Neuronal stem cell (in vitro differentiated cells): Measurements from ENCODE around the gene RTTN.

Source experiments
- DNase-seq: peaks from one replicate; pipeline ENCODE4 v3.0.0-alpha.2; 2013; ENCODE audit warnings: low spot score
- H2AFZ ChIP-seq: one replicate; pipeline ENCODE4 v1.6.1; 2013; ENCODE audit warnings: mild to moderate bottlenecking, low read length, inconsistent platforms
- H2AK5ac ChIP-seq: 2 replicates; pipeline ENCODE4 v1.6.1; 2013; ENCODE audit warnings: low read depth, mild to moderate bottlenecking, inconsistent platforms, low read length, moderate library complexity, mixed read lengths
- H2BK120ac ChIP-seq: 2 replicates; pipeline ENCODE4 v1.6.1; 2013; ENCODE audit warnings: low read depth, mild to moderate bottlenecking, inconsistent platforms, low read length, moderate library complexity, mixed read lengths
- H2BK12ac ChIP-seq: one replicate; pipeline ENCODE4 v1.6.1; 2013; ENCODE audit warnings: low read length, inconsistent platforms
- H2BK15ac ChIP-seq: 2 replicates; pipeline ENCODE4 v1.6.1; 2013; ENCODE audit warnings: mild to moderate bottlenecking, low read length, inconsistent platforms, mixed read lengths
- H2BK5ac ChIP-seq: one replicate; pipeline ENCODE4 v1.6.1; 2013; ENCODE audit warnings: inconsistent platforms, mild to moderate bottlenecking, low read length, moderate library complexity
- H3K14ac ChIP-seq: one replicate; pipeline ENCODE4 v1.6.1; 2013; ENCODE audit warnings: low read length, inconsistent platforms
- H3K18ac ChIP-seq: 2 replicates; pipeline ENCODE4 v1.6.1; 2013; ENCODE audit warnings: low read length, inconsistent platforms
- H3K23ac ChIP-seq: 2 replicates; pipeline ENCODE4 v1.6.1; 2013; ENCODE audit warnings: low read depth, mild to moderate bottlenecking, mixed read lengths, low read length, inconsistent platforms; ENCODE audit not compliant: poor library complexity
- H3K27ac ChIP-seq: replicated peaks from 3 replicates; pipeline ENCODE4 v1.5.1; 2013; ENCODE audit warnings: low read length, inconsistent platforms
- H3K27me3 ChIP-seq, 3 experiments: 2 replicates each; pipeline ENCODE4 v1.6.1; 2013; ENCODE audit warnings: low read length in 3 of 3, mild to moderate bottlenecking in 2 of 3, inconsistent platforms in 1 of 3, low read depth in 1 of 3, mixed read lengths in 1 of 3, moderate library complexity in 1 of 3; ENCODE audit not compliant: control insufficient read depth in 3 of 3, insufficient read depth in 3 of 3
- H3K36me3 ChIP-seq, 2 donors: replicated peaks in 1 of 2; 2 replicates each; pipeline ENCODE4 v1.6.1; 2013; ENCODE audit warnings: low read length in 2 of 2; ENCODE audit not compliant: control insufficient read depth in 2 of 2, insufficient read depth in 2 of 2
- H3K4ac ChIP-seq: 2 replicates; pipeline ENCODE4 v1.6.1; 2013; ENCODE audit warnings: inconsistent platforms, mild to moderate bottlenecking, low read length, moderate library complexity
- H3K4me1 ChIP-seq, 2 donors: 1 replicate in 1 of 2; 2 replicates in 1 of 2; pipeline ENCODE4 v1.6.1; 2013; ENCODE audit warnings: low read length in 2 of 2, low read depth in 1 of 2; ENCODE audit not compliant: control insufficient read depth in 2 of 2, insufficient read depth in 1 of 2
- H3K4me2 ChIP-seq: one replicate; pipeline ENCODE4 v1.6.1; 2013; ENCODE audit warnings: mild to moderate bottlenecking, low read length, inconsistent platforms; ENCODE audit not compliant: insufficient read depth, poor library complexity, severe bottlenecking
- H3K4me3 ChIP-seq, 2 donors: 2 replicates each; pipeline ENCODE4 v1.5.1; 2013; ENCODE audit warnings: low read length in 2 of 2, mild to moderate bottlenecking in 2 of 2, inconsistent platforms in 1 of 2, moderate library complexity in 1 of 2
- H3K79me1 ChIP-seq: one replicate; pipeline ENCODE4 v1.6.1; 2013; ENCODE audit warnings: low read depth, mild to moderate bottlenecking, inconsistent platforms, low read length, moderate library complexity
- H3K9ac ChIP-seq: one replicate; pipeline ENCODE4 v1.6.1; 2013; ENCODE audit warnings: mild to moderate bottlenecking, low read depth, low read length, inconsistent platforms; ENCODE audit not compliant: poor library complexity
- H3K9me3 ChIP-seq, 2 donors: replicated peaks in 1 of 2; 2 replicates each; pipeline versions ENCODE3 to v1.6.1; 2013; ENCODE audit warnings: low read length in 2 of 2, mild to moderate bottlenecking in 2 of 2, inconsistent platforms in 1 of 2, low read depth in 1 of 2, mixed read lengths in 1 of 2, moderate library complexity in 1 of 2; ENCODE audit not compliant: control insufficient read depth in 2 of 2, insufficient read depth in 1 of 2
- H4K8ac ChIP-seq: one replicate; pipeline ENCODE4 v1.6.1; 2013; ENCODE audit warnings: low read depth, mild to moderate bottlenecking, inconsistent platforms, low read length, moderate library complexity
- H4K91ac ChIP-seq: one replicate; pipeline ENCODE4 v1.6.1; 2013; ENCODE audit warnings: low read length, low read depth, mild to moderate bottlenecking, inconsistent platforms; ENCODE audit not compliant: poor library complexity
- WGBS, 2 donors: extraction: QIAGEN DNeasy Blood & Tissue Kit; methylation state at CpG; one replicate each; pipeline ENCODE4 v1.1.7; 2013; ENCODE audit warnings: missing lambda C conversion rate in 2 of 2, mixed read lengths in 1 of 2; ENCODE audit not compliant: insufficient read length in 2 of 2, insufficient replicate concordance in 1 of 2; ENCODE audit errors: extremely low coverage in 2 of 2; 5-methylcytosine and 5-hydroxymethylcytosine counted together

Gene RTTN

DNA sequence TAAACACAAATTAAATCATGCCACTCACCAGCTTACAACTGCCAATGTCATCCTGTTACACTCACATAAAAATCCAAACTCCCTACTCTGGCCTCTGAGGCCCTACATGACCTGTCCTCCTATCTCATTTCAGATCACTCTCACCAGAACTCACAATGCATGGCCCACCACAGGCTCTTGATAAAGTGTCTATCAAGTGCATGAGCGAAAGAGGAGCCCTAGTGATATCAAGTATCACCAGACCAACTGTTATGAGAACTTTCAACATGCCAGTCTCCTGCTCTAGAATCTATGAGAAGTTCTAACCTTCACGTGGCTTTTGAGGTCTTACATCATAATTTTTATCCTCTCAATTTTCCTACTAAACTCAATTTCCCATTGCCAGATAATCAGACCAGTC, 181.4 kb downstream of the RTTN start:
- DNase-seq: no peak
- H2BK5ac ChIP-seq: no peak overlapping the region
- peaks cover 6 to 73% of the 10 kb centered on the region in 2 donors for H3K36me3 ChIP-seq
- H2AK5ac ChIP-seq: no peak overlapping the region
- H3K4me1 ChIP-seq: no peaks in the 10 kb centered on the region
- H4K8ac ChIP-seq: no peak overlapping the region
- H3K4me2 ChIP-seq: no peak overlapping the region
- H3K4me3 ChIP-seq: no peak overlapping the region
- H3K4ac ChIP-seq: no peak overlapping the region
- H3K79me1 ChIP-seq: no peaks in the 10 kb centered on the region
- no CpG with 5 or more reads among the region's 2 CpGs for whole genome bisulfite sequencing, 2 donors
- H4K91ac ChIP-seq: no peak overlapping the region
- H3K9me3 ChIP-seq: no peaks in the 10 kb centered on the region
- H2BK12ac ChIP-seq: no peak overlapping the region
- H2BK15ac ChIP-seq: no peak overlapping the region
- no peak overlapping the region for H3K18ac ChIP-seq
- no peak overlapping the region for H2AFZ ChIP-seq
- no peak overlapping the region for H3K9ac ChIP-seq
- no peak overlapping the region for H3K23ac ChIP-seq
- no peak overlapping the region for H3K14ac ChIP-seq
- no peaks in the 10 kb centered on the region for H3K27me3 ChIP-seq
- H3K27ac ChIP-seq: no peak overlapping the region
- no peak overlapping the region for H2BK120ac ChIP-seq

DNA sequence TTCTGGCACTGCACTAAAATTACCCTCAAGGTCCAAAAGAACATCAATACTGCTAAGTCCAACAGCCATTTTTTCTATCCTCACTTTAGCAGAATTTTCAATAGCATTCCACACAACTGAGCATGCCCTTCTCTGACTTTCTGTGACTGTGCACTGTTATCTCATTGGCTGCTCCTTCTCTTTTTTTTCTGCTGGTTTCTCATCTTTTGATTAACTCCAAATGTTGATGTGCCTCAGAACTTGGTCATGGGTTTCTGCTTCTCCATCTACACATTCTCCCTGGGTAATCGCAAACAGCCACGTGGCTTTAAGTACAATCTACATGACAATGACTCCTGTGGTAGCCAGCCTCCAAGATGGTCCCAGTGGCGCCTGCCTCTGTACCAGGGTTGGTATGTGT, 182.9 kb downstream of the RTTN start:
- Histone ChIP-seq H3K79me1 (no peaks in the 10 kb centered on the region), H2AK5ac (no peak overlapping the region), H3K4me1 (no peaks in the 10 kb centered on the region), H4K91ac (no peak overlapping the region), H3K27me3 (no peaks in the 10 kb centered on the region), H2BK12ac (no peak overlapping the region), H2BK5ac (no peak overlapping the region), H3K9ac (no peak overlapping the region), H3K4ac (no peak overlapping the region), H2BK15ac (no peak overlapping the region), H4K8ac (no peak overlapping the region), H2AFZ (no peak overlapping the region), H3K14ac (no peak overlapping the region), H3K4me3 (no peak overlapping the region), H2BK120ac (no peak overlapping the region), H3K18ac (no peak overlapping the region), H3K27ac (no peak overlapping the region), H3K23ac (no peak overlapping the region), H3K36me3 (peaks cover 6 to 73% of the 10 kb centered on the region in 2 donors), H3K4me2 (no peak overlapping the region), H3K9me3 (no peaks in the 10 kb centered on the region)
- WGBS, 2 donors: no CpG with 5 or more reads among the region's 3 CpGs
- no peak for DNase-seq

DNA sequence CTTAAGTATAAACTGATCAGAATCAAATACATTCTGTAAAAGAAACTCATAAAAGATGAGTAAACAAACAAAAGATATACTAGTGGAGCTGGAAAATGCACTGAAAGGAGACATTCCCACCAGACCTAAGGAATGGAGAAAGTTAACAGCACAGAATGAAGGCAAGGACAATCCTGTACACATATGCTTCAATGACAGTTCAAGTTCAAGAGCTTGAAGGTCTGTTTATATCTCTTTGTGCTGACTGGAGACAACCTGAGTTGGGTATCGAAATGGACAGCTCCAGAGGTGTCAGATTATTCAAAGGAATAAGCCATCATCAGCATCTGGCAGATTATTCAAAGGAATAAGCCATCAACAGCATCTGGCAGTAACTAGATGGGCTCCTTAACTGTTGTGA, 184.0 kb downstream of the RTTN start:
- Histone ChIP-seq H3K79me1 (no peaks in the 10 kb centered on the region), H2AK5ac (no peak overlapping the region), H2BK12ac (no peak overlapping the region), H3K23ac (no peak overlapping the region), H3K4me3 (no peak overlapping the region), H2AFZ (no peak overlapping the region), H2BK5ac (no peak overlapping the region), H2BK15ac (no peak overlapping the region), H3K27me3 (no peaks in the 10 kb centered on the region), H3K9ac (no peak overlapping the region), H4K8ac (no peak overlapping the region), H4K91ac (no peak overlapping the region), H2BK120ac (no peak overlapping the region), H3K4ac (no peak overlapping the region), H3K9me3 (no peaks in the 10 kb centered on the region), H3K14ac (no peak overlapping the region), H3K4me2 (no peak overlapping the region), H3K18ac (no peak overlapping the region), H3K4me1 (no peaks in the 10 kb centered on the region), H3K27ac (no peak overlapping the region), H3K36me3 (peaks cover 5 to 80% of the 10 kb centered on the region in 2 donors)
- DNase-seq: no peak
- WGBS, 2 donors: no CpG with 5 or more reads among the region's 1 CpG

DNA sequence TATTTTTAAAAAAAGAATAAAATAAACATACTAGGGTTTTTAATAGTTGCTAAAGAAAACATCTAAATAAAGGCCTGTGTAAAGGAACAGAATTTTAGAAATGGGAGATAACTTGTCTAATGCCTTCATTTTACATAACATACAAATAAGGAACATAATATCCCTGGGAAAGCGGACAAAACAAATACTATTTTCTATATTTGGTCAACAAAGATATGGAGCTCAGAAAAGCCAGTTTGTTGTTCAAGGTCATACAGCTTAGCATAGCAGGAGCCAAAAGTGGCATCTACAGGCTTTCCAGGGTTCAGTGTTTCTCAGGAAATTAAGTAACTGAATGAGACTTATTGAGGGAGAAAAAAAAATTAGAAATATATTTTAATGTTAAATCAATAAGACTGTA, 184.4 kb downstream of the RTTN start:
- Histone ChIP-seq H3K23ac (no peak overlapping the region), H3K14ac (no peak overlapping the region), H2BK15ac (no peak overlapping the region), H3K27ac (no peak overlapping the region), H3K4me3 (no peak overlapping the region), H3K79me1 (no peaks in the 10 kb centered on the region), H3K18ac (no peak overlapping the region), H2BK5ac (no peak overlapping the region), H3K9ac (no peak overlapping the region), H2BK12ac (no peak overlapping the region), H2BK120ac (no peak overlapping the region), H3K4me2 (no peak overlapping the region), H4K91ac (no peak overlapping the region), H2AFZ (no peak overlapping the region), H2AK5ac (no peak overlapping the region), H3K4ac (no peak overlapping the region), H3K36me3 (peaks cover 5 to 81% of the 10 kb centered on the region in 2 donors), H3K27me3 (no peaks in the 10 kb centered on the region), H3K4me1 (no peaks in the 10 kb centered on the region), H3K9me3 (no peaks in the 10 kb centered on the region), H4K8ac (no peak overlapping the region)
- no CpG with 5 or more reads among the region's 1 CpG for WGBS, 2 donors
- DNase-seq: no peak
